ENCODE results near the gene PCSK2.

PCSK2 gene

DNA sequence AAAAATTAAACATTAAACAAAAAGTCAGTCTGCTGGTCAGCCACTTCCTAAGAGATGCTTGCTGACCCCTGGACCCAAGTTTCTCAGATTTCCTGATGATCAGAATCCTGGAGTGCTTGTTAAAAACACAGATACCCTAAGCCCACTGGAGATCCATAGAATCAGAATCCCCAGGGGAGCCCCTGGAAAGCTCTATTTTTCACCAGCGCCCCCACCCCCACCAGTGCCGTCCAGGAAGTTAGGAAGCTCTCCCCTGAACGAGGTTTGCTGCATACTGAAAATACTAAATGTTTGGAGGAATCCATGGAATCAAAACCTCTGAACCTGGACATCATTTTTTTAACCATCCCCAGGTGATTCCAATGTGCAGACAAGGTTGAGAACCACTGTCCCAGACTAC lies 235.1 kb downstream of the PCSK2 start:
- no peaks in the 10 kb centered on the region for H4K20me1 ChIP-seq (ENCODE audit: insufficient read depth, low read length)
- TF ChIP-seq EZH2 (optimal IDR thresholded peaks at IDR 0.05; ENCODE audit: low read depth, low read length) (no peak), EZH2phosphoT487 (IDR thresholded peaks at IDR 0.05; ENCODE audit: low read length) (no peak)
- TF ChIP-seq, protein P1, sequence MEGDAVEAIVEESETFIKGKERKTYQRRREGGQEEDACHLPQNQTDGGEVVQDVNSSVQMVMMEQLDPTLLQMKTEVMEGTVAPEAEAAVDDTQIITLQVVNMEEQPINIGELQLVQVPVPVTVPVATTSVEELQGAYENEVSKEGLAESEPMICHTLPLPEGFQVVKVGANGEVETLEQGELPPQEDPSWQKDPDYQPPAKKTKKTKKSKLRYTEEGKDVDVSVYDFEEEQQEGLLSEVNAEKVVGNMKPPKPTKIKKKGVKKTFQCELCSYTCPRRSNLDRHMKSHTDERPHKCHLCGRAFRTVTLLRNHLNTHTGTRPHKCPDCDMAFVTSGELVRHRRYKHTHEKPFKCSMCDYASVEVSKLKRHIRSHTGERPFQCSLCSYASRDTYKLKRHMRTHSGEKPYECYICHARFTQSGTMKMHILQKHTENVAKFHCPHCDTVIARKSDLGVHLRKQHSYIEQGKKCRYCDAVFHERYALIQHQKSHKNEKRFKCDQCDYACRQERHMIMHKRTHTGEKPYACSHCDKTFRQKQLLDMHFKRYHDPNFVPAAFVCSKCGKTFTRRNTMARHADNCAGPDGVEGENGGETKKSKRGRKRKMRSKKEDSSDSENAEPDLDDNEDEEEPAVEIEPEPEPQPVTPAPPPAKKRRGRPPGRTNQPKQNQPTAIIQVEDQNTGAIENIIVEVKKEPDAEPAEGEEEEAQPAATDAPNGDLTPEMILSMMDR (IDR thresholded peaks at IDR 0.05; ENCODE audit: low read length): no peak
- no peak overlapping the region for H2AFZ ChIP-seq (ENCODE audit: low read length)
- no peaks in the 10 kb centered on the region for H3K9me2 ChIP-seq (replicated peaks; ENCODE audit: insufficient read depth, low read length)
- no peaks in the 10 kb centered on the region for H3F3A ChIP-seq (ENCODE audit: insufficient read depth, low read length)
- H3K27ac ChIP-seq (ENCODE audit: low read length): no peak overlapping the region
- H3K79me2 ChIP-seq (ENCODE audit: low read length): no peaks in the 10 kb centered on the region
- H3K36me3 ChIP-seq (replicated peaks; ENCODE audit: insufficient read depth, low read length): no peaks in the 10 kb centered on the region
- H3K4me2 ChIP-seq (ENCODE audit: low read depth, low read length): no peak overlapping the region
- H3K4me1 ChIP-seq (ENCODE audit: low read length): peaks cover 4% of the 10 kb centered on the region; the same call in 1 of the 2 replicates
- H3K4me3 ChIP-seq (ENCODE audit: low read length): no peak overlapping the region
- H3K27me3 ChIP-seq (replicated peaks; ENCODE audit: insufficient read depth, low read length): no peaks in the 10 kb centered on the region
- no peak for DNase-seq
- no peaks in the 10 kb centered on the region for H3K9me3 ChIP-seq (replicated peaks; ENCODE audit: insufficient read depth, low read length)
- H3K9ac ChIP-seq (ENCODE audit: low read length): no peak overlapping the region

GRCh38 chr20:17463711-17464110 lies 236.9 kb downstream of the PCSK2 start:
- H3K4me3 ChIP-seq (ENCODE audit: low read length): no peak overlapping the region

DNA sequence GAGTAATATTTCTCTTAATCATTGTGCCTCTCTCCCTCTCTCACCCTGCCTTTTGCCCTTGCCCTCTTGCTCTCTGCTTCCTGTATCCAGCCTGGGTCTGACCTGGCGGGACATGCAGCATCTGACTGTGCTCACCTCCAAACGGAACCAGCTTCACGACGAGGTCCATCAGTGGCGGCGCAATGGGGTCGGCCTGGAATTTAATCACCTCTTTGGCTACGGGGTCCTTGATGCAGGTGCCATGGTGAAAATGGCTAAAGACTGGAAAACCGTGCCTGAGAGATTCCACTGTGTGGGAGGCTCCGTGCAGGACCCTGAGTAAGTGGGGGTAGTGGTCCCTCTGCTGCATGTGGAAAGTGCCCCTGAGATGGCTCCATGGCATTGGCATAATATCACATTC lies 238.4 kb downstream of the PCSK2 start:
- Histone ChIP-seq H3F3A (ENCODE audit: insufficient read depth, low read length) (no peaks in the 10 kb centered on the region), H3K79me2 (ENCODE audit: low read length) (no peaks in the 10 kb centered on the region), H3K36me3 (replicated peaks; ENCODE audit: insufficient read depth, low read length) (no peaks in the 10 kb centered on the region), H3K27ac (ENCODE audit: low read length) (no peak overlapping the region), H3K4me2 (ENCODE audit: low read depth, low read length) (no peak overlapping the region), H3K9me2 (replicated peaks; ENCODE audit: insufficient read depth, low read length) (no peaks in the 10 kb centered on the region), H3K9ac (ENCODE audit: low read length) (no peak overlapping the region), H3K9me3 (replicated peaks; ENCODE audit: insufficient read depth, low read length) (no peaks in the 10 kb centered on the region), H2AFZ (ENCODE audit: low read length) (no peak overlapping the region), H4K20me1 (ENCODE audit: insufficient read depth, low read length) (no peaks in the 10 kb centered on the region), H3K4me3 (ENCODE audit: low read length) (no peak overlapping the region), H3K27me3 (replicated peaks; ENCODE audit: insufficient read depth, low read length) (no peaks in the 10 kb centered on the region), H3K4me1 (ENCODE audit: low read length) (peaks cover 3% of the 10 kb centered on the region; the same call in 1 of the 2 replicates)
- DNase-seq: no peak
- TF ChIP-seq, protein P1 (IDR thresholded peaks at IDR 0.05; ENCODE audit: low read length): no peak

More at GRCh38 chr20:17463711-17464110, 236.9 kb downstream of the PCSK2 start:
- no peaks in the 10 kb centered on the region for H3K27me3 ChIP-seq (replicated peaks; ENCODE audit: insufficient read depth, low read length)
- peaks cover 4% of the 10 kb centered on the region; the same call in 1 of the 2 replicates for H3K4me1 ChIP-seq (ENCODE audit: low read length)
- H4K20me1 ChIP-seq (ENCODE audit: insufficient read depth, low read length): no peaks in the 10 kb centered on the region
- H3K9me3 ChIP-seq (replicated peaks; ENCODE audit: insufficient read depth, low read length): no peaks in the 10 kb centered on the region
- no peaks in the 10 kb centered on the region for H3K9me2 ChIP-seq (replicated peaks; ENCODE audit: insufficient read depth, low read length)
- no peak overlapping the region for H2AFZ ChIP-seq (ENCODE audit: low read length)
- no peak overlapping the region for H3K27ac ChIP-seq (ENCODE audit: low read length)
- no peaks in the 10 kb centered on the region for H3F3A ChIP-seq (ENCODE audit: insufficient read depth, low read length)
- TF ChIP-seq, protein P1 (IDR thresholded peaks at IDR 0.05; ENCODE audit: low read length): no peak
- no peak for TF ChIP-seq EZH2phosphoT487 (IDR thresholded peaks at IDR 0.05; ENCODE audit: low read length)
- TF ChIP-seq EZH2 (optimal IDR thresholded peaks at IDR 0.05; ENCODE audit: low read depth, low read length): no peak
- H3K79me2 ChIP-seq (ENCODE audit: low read length): no peaks in the 10 kb centered on the region
- no peak overlapping the region for H3K9ac ChIP-seq (ENCODE audit: low read length)
- H3K4me2 ChIP-seq (ENCODE audit: low read depth, low read length): no peak overlapping the region
- no peak for DNase-seq
- no peaks in the 10 kb centered on the region for H3K36me3 ChIP-seq (replicated peaks; ENCODE audit: insufficient read depth, low read length)
